Inflammatory macrophage treated with lipopolysaccharide for 4 hours (primary cell): ENCODE results near the gene NOTCH1.
"Not testable (repeated sequence)": the region's sequence is repeated elsewhere in the genome, so short reads cannot be mapped to it uniquely, and the experiment has no call there.

Experiments used
- DNase-seq: peaks from one replicate; pipeline ENCODE4 v3.0.0-alpha.2; 2020

NOTCH1 gene

GRCh38 chr9:136545965-136546696 lies at the start of gene NOTCH1:
Gene NOTCH1, minus strand, starts transcription at chr9:136546048. Its CDS starts 262 bp downstream, at chr9:136545786.
- peak; percentile 98 for DNase-seq

- DNase-seq, result no peak
Observed at GRCh38 chr9:136594492-136594891, 48.6 kb upstream of the NOTCH1 start.

GRCh38 chr9:136593581-136593980 lies 47.7 kb upstream of the NOTCH1 start:
- DNase-seq, result no peak

- no peak for DNase-seq
Observed at GRCh38 chr9:136592666-136593065, 46.8 kb upstream of the NOTCH1 start.

- peak; percentile 50 for DNase-seq
Observed at GRCh38 chr9:136590821-136591752, 45.2 kb upstream of the NOTCH1 start.

GRCh38 chr9:136589766-136590763 lies 44.2 kb upstream of the NOTCH1 start:
- DNase-seq, result no peak

GRCh38 chr9:136588663-136589464 lies 43.0 kb upstream of the NOTCH1 start:
- DNase-seq, result no peak

- DNase-seq, result no peak
Observed at GRCh38 chr9:136587944-136588662, 42.3 kb upstream of the NOTCH1 start.

- DNase-seq, result peak; percentile 60
Observed at GRCh38 chr9:136587145-136587943, 41.5 kb upstream of the NOTCH1 start.

- no peak for DNase-seq
Observed at GRCh38 chr9:136586391-136586953, 40.6 kb upstream of the NOTCH1 start.

GRCh38 chr9:136585531-136586120 lies 39.8 kb upstream of the NOTCH1 start:
- DNase-seq, result no peak

GRCh38 chr9:136584934-136585333 lies 39.1 kb upstream of the NOTCH1 start:
- DNase-seq, result no peak

- no peak for DNase-seq
Observed at GRCh38 chr9:136584401-136584932, 38.6 kb upstream of the NOTCH1 start.

GRCh38 chr9:136582977-136583735 lies 37.3 kb upstream of the NOTCH1 start:
- no peak for DNase-seq

GRCh38 chr9:136581614-136582447 lies 36.0 kb upstream of the NOTCH1 start:
- no peak for DNase-seq

- not testable (repeated sequence) for DNase-seq
Observed at GRCh38 chr9:136579650-136580219, 33.9 kb upstream of the NOTCH1 start.
